Bronchus fibroblast of lung (primary cell): ENCODE data around the gene SRPRB. TPM values are rescaled to one million over a fixed set of nuclear protein-coding genes. Genes with fewer than 3 reads are reported as not detected.

Experiments used
- total RNA-seq: library from RNA; depleted of rRNA; stranded (reverse); fragments of >200 nt; gene quantifications from 2 replicates; pipeline ENCODE4 v1.2.3, GENCODE V29; 2015

Gene SRPRB
- 38.2 and 43.4 TPM in 2 replicates for total RNA-seq

GRCh38 chr3:133805702-133806475 lies at the start of gene SRPRB:
Gene SRPRB, plus strand, starts transcription at chr3:133805815. Its CDS starts 34 bp downstream, at chr3:133805849.

Other genes starting within 250 kb of the SRPRB start
- gene CDV3, start 232.1 kb upstream of the SRPRB start, total RNA-seq = 98.0 and 121 TPM in 2 replicates
- 30.5 and 40.0 TPM in 2 replicates for gene TOPBP1, start 143.9 kb upstream of the SRPRB start, total RNA-seq
- gene TF, start 59.4 kb upstream of the SRPRB start, total RNA-seq = not detected in 2 replicates
- gene RAB6B, start 90.1 kb downstream of the SRPRB start, total RNA-seq = 0.15 and 0.34 TPM in 2 replicates
- 2.7 and 3.0 TPM in 2 replicates for gene SLCO2A1, start 224.1 kb downstream of the SRPRB start, total RNA-seq